ENCODE measurements around the gene PROK2. TPM values are rescaled to one million over a fixed set of nuclear protein-coding genes. Genes with fewer than 3 reads are reported as not detected.

PROK2 gene
- total RNA-seq, 1 donor from 2014 or later: not detected

GRCh38 chr3:71815340-71816067, 30.6 kb upstream of the PROK2 start:
- no peak overlapping the region for H3K4me3 ChIP-seq (ENCODE audit: low read depth, low read length)
- no peak for TF ChIP-seq CTCF (conservative IDR thresholded peaks at IDR 0.05; ENCODE audit: low read depth, low read length)
- DNase-seq (ENCODE audit: low read depth): no peak

- no peak for TF ChIP-seq CTCF (conservative IDR thresholded peaks at IDR 0.05; ENCODE audit: low read depth, low read length)
These were observed 28.8 kb upstream of the PROK2 start for GRCh38 chr3:71813704-71814103.

GRCh38 chr3:71813073-71813472, 28.1 kb upstream of the PROK2 start:
- TF ChIP-seq CTCF (conservative IDR thresholded peaks at IDR 0.05; ENCODE audit: low read depth, low read length): no peak
- no peak for DNase-seq (ENCODE audit: low read depth)
- H3K4me3 ChIP-seq (ENCODE audit: low read depth, low read length): no peak overlapping the region

More at GRCh38 chr3:71813704-71814103, 28.8 kb upstream of the PROK2 start:
- no peak overlapping the region for H3K4me3 ChIP-seq (ENCODE audit: low read depth, low read length)
- DNase-seq (ENCODE audit: low read depth): no peak

- H3K4me3 ChIP-seq (ENCODE audit: low read depth, low read length): no peak overlapping the region
These were observed 25.1 kb upstream of the PROK2 start for GRCh38 chr3:71810056-71810455.

GRCh38 chr3:71809321-71810026, 24.5 kb upstream of the PROK2 start:
- no peak for TF ChIP-seq CTCF (conservative IDR thresholded peaks at IDR 0.05; ENCODE audit: low read depth, low read length)
- no peak overlapping the region for H3K4me3 ChIP-seq (ENCODE audit: low read depth, low read length)
- DNase-seq (ENCODE audit: low read depth): no peak

More at GRCh38 chr3:71810056-71810455, 25.1 kb upstream of the PROK2 start:
- TF ChIP-seq CTCF (conservative IDR thresholded peaks at IDR 0.05; ENCODE audit: low read depth, low read length): no peak
- no peak for DNase-seq (ENCODE audit: low read depth)

GRCh38 chr3:71806736-71807135, 21.8 kb upstream of the PROK2 start:
- H3K4me3 ChIP-seq (ENCODE audit: low read depth, low read length): no peak overlapping the region
- DNase-seq (ENCODE audit: low read depth): no peak
- no peak for TF ChIP-seq CTCF (conservative IDR thresholded peaks at IDR 0.05; ENCODE audit: low read depth, low read length)
